Ishikawa (cell line): ENCODE data around the gene MARCHF10.

ENCODE experiments used
- CEBPB ChIP-seq: IDR thresholded peaks from 2 replicates; pipeline ENCODE4 v1.6.1; 2012
- CREB1 ChIP-seq: IDR thresholded peaks from 2 replicates; pipeline ENCODE4 v1.6.1; 2012; ENCODE audit warnings: low read depth
- EGR1 ChIP-seq: IDR thresholded peaks from 2 replicates; pipeline ENCODE4 v1.6.1; 2012
- EP300 ChIP-seq: IDR thresholded peaks from 2 replicates; pipeline ENCODE4 v1.6.1; 2012; ENCODE audit warnings: borderline replicate concordance
- FOXM1 ChIP-seq: IDR thresholded peaks from 2 replicates; pipeline ENCODE4 v1.6.1; 2012; ENCODE audit warnings: low read depth, borderline replicate concordance
- NFIC ChIP-seq: IDR thresholded peaks from 2 replicates; pipeline ENCODE4 v1.6.1; 2012
- RAD21 ChIP-seq: IDR thresholded peaks from 2 replicates; pipeline ENCODE4 v1.6.1; 2012; ENCODE audit warnings: low read depth
- TAF1 ChIP-seq: IDR thresholded peaks from 2 replicates; pipeline ENCODE4 v1.6.1; 2012; ENCODE audit warnings: low read depth, mild to moderate bottlenecking
- TCF12 ChIP-seq: IDR thresholded peaks from 2 replicates; pipeline ENCODE4 v1.6.1; 2012; ENCODE audit warnings: low read depth
- TEAD4 ChIP-seq: IDR thresholded peaks from 2 replicates; pipeline ENCODE4 v1.6.1; 2012
- YY1 ChIP-seq: IDR thresholded peaks from 2 replicates; pipeline ENCODE4 v1.6.1; 2012; ENCODE audit warnings: low read depth
- ZBTB7A ChIP-seq: IDR thresholded peaks from 2 replicates; pipeline ENCODE4 v1.6.1; 2012; ENCODE audit warnings: low read depth
- TF ChIP-seq, protein P1 (sequence below): IDR thresholded peaks from 2 replicates; pipeline ENCODE4 v1.6.1; 2012
- TF ChIP-seq, protein P2 (sequence below): IDR thresholded peaks from 2 replicates; pipeline ENCODE4 v1.6.1; 2012
- TF ChIP-seq, protein P3 (sequence below): IDR thresholded peaks from 2 replicates; pipeline ENCODE4 v1.6.1; 2012; ENCODE audit warnings: low read depth, mild to moderate bottlenecking

The MARCHF10 gene

DNA sequence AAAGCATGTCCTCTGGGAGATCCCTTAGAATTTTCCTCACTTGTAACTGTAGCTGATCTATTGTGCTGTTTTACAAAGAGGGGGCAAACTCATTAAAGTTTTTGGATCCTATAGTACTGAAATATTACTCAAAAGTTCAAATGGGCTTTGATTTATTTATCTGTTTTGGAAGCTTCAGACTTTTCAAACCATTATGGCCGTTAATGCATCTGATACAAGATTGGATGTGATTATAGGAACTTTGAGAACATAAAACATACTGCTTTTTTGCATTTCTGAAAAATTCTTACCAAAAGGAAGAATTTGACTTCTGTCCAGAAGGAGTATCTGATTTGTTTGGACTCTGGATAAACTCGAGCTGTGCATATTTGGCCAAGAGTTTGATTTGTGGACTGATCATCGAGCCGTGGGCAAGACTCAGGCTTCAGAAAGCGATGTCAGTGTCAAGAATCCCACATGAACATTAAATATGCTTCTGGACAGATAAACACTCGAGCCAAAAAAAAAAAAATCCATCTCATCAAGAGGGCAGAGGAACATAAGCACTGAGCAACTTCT is 8.2 kb upstream of the MARCHF10 start:
- TF ChIP-seq YY1 (no peak), RAD21 (no peak), TEAD4 (no peak), EP300 (no peak), EGR1 (no peak), TAF1 (no peak)

DNA sequence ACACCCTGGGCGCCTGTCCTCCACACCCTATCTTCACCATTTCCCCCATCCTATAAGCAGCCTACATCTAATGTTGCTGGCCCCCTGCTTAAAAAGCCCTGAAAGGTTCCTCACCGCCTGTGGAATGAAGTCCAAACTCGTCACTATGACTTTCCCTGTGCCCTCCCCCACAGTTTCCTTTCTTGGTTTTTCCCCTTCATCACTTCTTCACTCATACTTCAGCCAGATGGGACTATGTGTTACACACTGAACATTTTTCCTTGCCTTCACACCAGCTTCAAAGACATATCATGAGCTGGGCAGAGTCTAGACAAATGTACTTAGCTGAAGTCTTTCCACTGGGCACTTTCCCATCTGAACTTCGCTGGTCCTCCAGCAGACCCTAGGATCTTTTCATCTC is 1.5 kb upstream of the MARCHF10 start:
- TF ChIP-seq EP300: no peak
- TF ChIP-seq ZBTB7A: no peak
- no peak for TF ChIP-seq YY1
- no peak for TF ChIP-seq TCF12
- TF ChIP-seq TEAD4: no peak
- no peak for TF ChIP-seq TAF1
- TF ChIP-seq CEBPB: no peak
- TF ChIP-seq NFIC: no peak
- TF ChIP-seq, protein P1, sequence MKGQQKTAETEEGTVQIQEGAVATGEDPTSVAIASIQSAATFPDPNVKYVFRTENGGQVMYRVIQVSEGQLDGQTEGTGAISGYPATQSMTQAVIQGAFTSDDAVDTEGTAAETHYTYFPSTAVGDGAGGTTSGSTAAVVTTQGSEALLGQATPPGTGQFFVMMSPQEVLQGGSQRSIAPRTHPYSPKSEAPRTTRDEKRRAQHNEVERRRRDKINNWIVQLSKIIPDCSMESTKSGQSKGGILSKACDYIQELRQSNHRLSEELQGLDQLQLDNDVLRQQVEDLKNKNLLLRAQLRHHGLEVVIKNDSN: no peak
- TF ChIP-seq CREB1: no peak
- TF ChIP-seq, protein P2, sequence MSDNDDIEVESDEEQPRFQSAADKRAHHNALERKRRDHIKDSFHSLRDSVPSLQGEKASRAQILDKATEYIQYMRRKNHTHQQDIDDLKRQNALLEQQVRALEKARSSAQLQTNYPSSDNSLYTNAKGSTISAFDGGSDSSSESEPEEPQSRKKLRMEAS: no peak
- TF ChIP-seq, protein P3, sequence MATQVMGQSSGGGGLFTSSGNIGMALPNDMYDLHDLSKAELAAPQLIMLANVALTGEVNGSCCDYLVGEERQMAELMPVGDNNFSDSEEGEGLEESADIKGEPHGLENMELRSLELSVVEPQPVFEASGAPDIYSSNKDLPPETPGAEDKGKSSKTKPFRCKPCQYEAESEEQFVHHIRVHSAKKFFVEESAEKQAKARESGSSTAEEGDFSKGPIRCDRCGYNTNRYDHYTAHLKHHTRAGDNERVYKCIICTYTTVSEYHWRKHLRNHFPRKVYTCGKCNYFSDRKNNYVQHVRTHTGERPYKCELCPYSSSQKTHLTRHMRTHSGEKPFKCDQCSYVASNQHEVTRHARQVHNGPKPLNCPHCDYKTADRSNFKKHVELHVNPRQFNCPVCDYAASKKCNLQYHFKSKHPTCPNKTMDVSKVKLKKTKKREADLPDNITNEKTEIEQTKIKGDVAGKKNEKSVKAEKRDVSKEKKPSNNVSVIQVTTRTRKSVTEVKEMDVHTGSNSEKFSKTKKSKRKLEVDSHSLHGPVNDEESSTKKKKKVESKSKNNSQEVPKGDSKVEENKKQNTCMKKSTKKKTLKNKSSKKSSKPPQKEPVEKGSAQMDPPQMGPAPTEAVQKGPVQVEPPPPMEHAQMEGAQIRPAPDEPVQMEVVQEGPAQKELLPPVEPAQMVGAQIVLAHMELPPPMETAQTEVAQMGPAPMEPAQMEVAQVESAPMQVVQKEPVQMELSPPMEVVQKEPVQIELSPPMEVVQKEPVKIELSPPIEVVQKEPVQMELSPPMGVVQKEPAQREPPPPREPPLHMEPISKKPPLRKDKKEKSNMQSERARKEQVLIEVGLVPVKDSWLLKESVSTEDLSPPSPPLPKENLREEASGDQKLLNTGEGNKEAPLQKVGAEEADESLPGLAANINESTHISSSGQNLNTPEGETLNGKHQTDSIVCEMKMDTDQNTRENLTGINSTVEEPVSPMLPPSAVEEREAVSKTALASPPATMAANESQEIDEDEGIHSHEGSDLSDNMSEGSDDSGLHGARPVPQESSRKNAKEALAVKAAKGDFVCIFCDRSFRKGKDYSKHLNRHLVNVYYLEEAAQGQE: no peak
- TF ChIP-seq EGR1: no peak
- no peak for TF ChIP-seq RAD21
- TF ChIP-seq FOXM1: no peak

DNA sequence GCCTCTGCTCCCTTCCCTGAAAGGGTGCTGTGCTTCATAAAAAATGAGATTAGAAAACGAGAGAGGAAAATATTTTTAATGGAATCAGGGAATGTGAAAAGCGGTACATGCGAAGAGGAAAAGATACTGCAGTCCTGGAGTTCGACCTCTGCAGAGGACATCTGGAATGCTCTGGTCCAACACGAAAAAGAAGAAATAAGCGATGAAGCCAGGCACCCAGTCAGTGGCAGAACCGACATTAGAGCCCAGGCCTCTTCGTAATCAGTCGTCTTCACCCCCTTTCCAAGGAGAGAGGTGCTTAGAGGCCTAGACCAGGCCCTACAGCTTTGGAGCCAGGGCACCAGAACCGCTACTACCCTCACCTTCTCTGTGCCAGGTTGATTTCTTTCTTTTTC is 459 bp upstream of the MARCHF10 start:
- no peak for TF ChIP-seq CEBPB
- TF ChIP-seq, protein P1: no peak
- no peak for TF ChIP-seq FOXM1
- TF ChIP-seq RAD21: no peak
- no peak for TF ChIP-seq TCF12
- TF ChIP-seq, protein P2: no peak
- no peak for TF ChIP-seq EP300
- no peak for TF ChIP-seq CREB1
- TF ChIP-seq EGR1: no peak
- no peak for TF ChIP-seq TAF1
- no peak for TF ChIP-seq ZBTB7A

DNA sequence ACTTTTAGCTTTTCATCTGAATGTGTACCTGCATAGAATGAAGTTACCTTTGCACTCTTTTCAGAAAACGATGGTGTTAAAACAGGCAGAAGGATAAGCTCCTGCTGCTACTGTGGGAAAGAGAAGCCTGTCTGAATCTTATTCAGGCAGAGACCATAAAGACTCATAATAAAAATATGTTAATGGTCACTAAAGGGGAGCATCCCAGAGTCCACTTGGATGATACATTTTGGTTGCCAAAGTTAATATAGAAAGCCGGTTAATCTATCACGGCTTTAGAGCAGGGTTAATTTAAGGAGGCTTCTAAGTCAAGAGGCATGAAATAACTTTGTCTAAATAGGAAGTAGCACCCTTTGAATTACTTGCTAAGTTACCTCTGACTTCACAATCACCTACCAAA is 2.9 kb downstream of the MARCHF10 start:
- no peak for TF ChIP-seq YY1
- TF ChIP-seq CREB1: no peak
- no peak for TF ChIP-seq EGR1
- TF ChIP-seq, protein P2: no peak
- no peak for TF ChIP-seq NFIC
- TF ChIP-seq, protein P3: no peak
- no peak for TF ChIP-seq TEAD4
- TF ChIP-seq FOXM1: no peak
- no peak for TF ChIP-seq EP300
- TF ChIP-seq, protein P1: no peak
- TF ChIP-seq TCF12: no peak
- TF ChIP-seq ZBTB7A: no peak
- no peak for TF ChIP-seq CEBPB
- no peak for TF ChIP-seq TAF1
- TF ChIP-seq RAD21: no peak

DNA sequence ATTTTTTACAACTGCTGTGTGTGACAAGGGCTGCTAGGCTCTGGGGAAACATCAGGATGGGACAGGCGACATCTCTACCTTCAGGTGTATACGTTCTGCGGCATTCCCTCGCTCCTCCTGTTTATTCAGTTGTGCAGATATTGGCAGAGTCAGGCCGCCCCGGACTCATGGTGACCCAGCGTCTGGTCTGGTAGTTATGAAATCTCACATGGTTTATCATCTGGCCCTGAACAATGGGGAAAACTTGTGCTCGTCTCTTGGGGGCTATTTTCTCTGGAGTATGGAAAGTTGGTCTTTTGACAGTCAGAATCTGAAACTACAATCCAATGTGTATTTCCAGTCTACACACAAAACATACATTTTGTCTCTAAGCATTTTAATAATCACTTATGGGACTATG is 3.3 kb downstream of the MARCHF10 start:
- TF ChIP-seq, protein P3: no peak
- TF ChIP-seq NFIC: no peak
- TF ChIP-seq, protein P2: no peak
